HG03469 (cell line): ENCODE data around the gene MAOA.
"Not testable (repeated sequence)": the region's sequence is repeated elsewhere in the genome, so short reads cannot be mapped to it uniquely, and the experiment has no call there.

Source experiments
- ATAC-seq: cut with Tn5 transposase; IDR thresholded peaks from one replicate; pipeline ENCODE4 v1.9.1; 2021; ENCODE audit warnings: mild to moderate bottlenecking, moderate library complexity, moderate number of reproducible peaks; ENCODE audit not compliant: unreplicated experiment

MAOA gene

DNA sequence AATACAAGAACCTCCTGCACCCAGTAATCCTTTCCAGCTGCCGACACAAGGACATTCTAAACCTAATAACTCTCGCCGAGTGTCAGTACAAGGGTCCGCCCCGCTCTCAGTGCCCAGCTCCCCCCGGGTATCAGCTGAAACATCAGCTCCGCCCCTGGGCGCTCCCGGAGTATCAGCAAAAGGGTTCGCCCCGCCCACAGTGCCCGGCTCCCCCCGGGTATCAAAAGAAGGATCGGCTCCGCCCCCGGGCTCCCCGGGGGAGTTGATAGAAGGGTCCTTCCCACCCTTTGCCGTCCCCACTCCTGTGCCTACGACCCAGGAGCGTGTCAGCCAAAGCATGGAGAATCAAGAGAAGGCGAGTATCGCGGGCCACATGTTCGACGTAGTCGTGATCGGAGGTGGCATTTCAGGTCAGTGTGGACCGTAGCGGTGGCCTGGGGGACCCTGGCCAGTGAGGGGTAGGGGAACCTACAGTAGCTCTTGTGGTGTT, at the start of gene MAOA:
MAOA (plus strand) TSS at position 295 of the 490 bp plus-strand sequence; CDS start at position 338, 43 bp downstream.
- no peak for ATAC-seq

DNA sequence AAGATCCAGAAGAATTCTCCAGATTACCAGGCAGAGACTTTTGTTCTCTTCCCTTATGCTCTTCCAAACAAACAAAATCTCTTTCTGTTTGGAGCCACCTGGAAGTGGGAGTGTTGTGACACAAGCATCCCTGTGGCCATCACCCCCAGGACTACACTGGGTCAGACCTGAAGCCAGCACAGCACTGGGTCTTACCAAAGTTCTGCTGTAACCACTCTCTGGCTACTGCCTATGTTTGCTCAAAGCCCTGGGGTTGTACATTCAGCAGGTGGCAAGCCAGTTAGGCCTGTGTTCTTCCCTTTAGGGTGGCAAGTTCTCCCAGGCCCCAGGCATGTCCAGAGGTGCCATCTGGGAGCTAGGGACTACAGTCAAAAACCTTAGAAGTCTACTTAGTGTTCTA, 43.7 kb upstream of the MAOA start:
- ATAC-seq = no peak

DNA sequence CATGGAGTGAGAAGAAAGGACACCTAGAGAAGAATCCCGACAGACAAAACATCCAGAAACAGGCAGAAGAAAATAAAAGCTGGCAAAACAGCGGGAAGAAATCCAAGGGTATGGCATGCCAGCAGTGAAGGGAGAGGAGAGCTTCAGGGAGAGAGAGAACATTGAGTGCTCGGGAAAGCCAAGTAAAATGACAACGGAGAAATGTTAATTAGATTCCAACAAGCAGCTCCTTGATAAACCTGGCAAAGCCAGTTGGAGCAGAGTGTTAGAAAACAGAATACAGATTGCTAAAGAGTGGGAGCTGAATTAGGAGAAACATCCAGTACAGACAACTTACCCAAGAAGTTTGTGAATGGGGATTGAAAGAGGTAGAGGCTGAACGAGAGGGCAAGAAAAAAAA, 40.4 kb upstream of the MAOA start:
- no peak for ATAC-seq

DNA sequence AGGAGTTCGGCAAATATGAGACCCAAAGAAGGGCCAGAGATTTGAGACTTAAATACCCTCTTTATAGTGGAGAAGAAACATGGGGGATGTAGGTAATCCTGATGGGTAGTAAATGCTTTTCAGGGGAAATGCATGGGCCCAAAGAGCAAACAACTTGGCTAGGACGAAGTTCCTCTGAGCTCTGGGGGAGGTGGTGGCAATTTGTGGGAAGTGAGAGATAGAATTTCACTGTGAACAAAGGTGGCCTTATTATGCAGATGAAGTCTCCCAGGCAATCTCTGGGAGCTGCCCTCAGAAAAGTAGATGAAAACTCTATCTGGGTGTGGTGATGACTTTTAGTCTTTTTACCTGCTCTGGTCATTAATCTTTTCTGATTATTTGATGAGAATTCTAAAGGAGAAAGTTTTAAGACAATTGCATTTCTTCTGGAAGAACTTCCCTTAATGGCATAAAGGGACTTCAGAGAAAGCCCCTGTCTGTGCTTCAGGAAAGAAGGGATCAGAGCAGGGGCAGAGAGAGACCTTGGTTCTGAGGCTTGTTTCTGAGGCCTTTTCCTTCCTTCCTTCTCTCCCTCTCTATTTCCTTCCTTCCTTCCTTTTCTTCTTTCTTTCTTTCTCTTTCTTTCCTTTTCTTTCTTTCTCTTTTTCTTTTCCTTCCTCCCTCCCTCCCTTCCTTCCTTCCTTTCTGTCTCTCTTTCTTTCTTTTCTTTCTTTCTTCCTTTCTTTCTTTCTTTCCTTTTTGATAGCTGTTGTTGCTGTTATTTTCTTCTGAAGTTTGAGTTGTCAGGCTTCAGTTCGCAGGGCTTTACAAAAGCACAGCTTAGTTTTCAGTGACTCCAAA, 37.5 kb upstream of the MAOA start:
- ATAC-seq = no peak

DNA sequence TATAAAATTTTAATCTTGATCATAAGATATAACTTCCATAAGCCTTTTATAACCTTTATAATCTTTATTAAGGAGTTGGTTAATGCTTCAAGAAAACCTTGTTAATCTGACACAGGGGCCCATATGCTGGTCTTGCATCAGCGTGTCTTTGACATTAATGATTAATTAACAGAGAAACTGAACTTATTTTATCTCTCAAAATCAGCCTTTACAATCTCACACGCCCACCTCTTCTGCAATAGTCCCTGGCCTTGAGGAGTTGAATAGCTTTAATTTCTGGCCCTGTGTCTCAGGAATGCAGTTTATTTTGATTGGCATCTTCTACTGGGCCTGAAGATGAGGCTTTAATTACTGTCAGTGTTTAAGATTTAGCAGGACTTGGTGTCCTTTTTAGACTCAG, 36.2 kb upstream of the MAOA start:
- ATAC-seq = not testable (repeated sequence)

DNA sequence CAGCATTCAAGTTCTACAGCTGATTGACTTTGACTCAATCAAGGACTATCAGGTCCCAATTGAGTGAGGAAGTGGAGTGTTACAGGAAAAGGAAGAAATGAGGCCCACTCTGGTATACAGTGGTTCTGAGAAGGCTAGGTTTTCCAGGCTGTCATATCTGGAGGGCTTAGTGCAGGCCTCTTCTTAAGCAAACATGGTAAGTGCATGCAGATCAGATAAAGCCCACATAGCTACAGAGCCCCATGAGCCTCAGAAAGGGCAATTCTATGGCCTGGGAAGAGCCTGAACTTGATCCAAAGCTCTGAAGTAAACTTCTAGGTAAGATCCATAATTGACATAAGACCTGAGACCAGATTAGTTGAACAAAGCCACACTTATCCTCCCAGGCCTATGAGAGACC, 29.0 kb upstream of the MAOA start:
- no peak for ATAC-seq

DNA sequence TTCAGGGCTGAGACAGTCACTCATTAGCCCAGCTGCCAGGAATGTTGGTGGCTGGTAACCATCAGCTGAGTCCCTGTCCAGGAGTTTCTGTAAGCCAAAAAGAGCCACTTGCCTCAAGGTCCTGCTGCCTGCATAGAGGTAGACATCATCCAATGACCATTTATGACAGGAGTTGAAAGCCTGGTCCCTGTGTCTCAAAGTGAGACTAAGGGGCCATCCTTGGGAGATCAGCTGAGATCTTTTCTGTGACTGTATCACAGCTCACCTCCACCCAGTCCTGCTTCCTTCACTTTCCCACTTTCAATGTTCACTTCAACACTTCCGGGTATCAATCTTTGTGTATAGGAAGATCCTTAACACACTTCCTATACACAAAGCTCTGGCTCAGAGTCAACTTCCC, 28.4 kb upstream of the MAOA start:
- no peak for ATAC-seq

DNA sequence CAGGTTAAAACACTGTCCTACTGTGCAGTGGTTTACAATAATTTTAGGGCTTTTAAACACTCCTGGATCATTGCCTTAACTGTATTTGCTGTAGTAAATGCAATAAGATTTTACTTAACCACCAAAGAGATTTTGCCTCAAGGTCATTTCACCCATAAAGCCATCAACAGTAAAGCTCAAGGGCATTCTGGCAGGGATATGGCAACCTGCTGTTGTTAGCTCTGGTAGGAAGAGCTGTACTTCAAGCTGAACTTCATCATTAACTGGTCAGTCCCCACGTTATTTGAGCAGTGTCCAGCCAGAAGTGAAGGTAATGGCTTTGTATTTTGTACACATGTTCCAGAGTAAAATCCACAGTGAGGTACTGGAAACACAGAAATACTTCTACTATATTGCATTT, 26.9 kb upstream of the MAOA start:
- ATAC-seq = no peak

DNA sequence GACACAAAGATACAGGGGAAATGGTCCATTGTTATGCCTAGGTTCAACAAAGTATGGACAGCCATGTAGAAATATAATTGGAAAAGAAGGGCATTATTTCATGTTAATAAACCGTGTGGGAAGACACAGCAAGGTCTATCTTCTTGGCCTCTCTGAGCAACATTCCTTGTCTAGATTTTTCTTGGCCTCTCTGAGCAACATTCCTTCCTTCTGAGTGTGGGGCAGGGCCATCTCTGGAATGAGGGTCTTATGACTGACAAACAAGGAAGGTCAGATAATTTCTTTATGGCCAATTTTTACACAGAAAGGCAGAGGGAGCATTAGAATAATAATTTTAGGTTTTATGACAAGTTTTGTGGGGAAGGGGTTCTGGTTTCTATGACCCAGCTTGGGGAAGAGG, 24.3 kb upstream of the MAOA start:
- ATAC-seq = no peak

DNA sequence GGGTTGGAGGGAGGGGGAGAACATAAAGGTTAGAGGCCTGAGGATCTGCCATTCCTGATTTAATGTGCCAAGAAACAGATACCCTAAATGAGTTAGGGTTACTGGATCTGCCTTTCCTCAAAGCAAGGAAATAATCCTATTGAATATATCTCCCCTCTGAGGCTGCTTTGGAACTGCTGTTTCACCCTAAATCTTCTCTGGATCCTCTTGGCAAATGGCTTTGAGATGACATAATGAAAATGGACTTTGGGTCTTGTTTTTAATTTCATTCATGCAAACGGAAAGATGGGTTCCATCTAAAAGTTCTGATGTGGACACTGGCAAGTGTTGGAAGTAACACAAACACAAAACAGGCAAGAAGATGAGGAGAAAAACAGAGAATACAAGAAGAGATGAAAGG, 23.0 kb upstream of the MAOA start:
- ATAC-seq = no peak

DNA sequence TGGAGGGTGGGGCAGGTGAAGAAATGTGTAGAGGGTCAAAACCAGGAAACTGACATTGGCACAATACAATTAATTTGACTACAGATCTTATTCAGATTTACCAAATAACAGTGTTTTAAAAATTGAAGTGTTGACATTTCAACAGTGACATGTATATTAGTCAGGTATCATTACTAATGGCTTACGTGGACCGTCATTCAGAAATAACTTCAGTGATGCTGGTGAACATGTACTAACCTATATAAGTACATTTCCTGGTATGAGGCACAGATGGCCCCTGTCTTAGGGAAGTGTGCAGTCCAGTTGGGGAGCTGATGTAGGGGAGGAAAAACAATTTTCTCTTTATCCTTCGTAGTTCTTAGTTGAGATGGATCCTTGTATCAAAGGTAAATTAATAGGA, 22.3 kb upstream of the MAOA start:
- ATAC-seq = no peak

DNA sequence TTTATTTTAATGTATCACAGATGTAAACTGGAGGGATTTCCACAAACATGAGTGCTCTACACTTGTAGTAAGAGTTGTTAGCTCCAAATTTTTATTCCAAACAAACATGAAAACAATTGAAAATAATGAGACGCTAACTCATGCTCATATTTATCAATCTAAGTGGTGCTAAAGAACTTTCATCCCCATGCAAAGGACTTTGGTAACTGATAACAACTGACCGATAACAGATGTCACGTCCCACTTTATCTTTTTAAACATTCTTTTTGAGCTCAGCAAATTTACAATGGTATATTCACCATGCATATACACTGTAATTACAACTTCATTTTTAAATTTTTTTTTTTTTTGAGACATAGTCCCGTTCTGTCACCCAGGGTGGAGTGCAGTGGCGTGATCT, 15.6 kb upstream of the MAOA start:
- ATAC-seq = no peak

DNA sequence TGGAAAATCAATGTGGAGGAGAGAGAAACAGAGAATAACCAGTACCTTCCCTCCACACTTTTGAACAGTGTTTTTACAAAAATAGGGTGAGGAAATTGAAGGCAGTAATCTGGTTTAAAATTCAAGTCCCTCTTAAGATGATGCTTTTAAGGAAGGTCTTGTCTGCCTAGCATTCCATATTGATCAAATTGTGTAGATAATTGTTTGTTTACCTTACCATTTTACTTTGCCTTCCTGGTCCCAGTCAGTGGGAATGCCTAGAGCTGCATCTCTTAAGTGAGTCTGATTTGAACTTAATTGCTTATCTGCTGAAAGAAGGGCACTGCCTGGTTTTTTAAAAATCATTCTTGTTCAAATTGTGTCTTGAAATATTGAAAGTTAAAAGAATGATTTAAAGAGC, 14.4 kb upstream of the MAOA start:
- no peak for ATAC-seq

DNA sequence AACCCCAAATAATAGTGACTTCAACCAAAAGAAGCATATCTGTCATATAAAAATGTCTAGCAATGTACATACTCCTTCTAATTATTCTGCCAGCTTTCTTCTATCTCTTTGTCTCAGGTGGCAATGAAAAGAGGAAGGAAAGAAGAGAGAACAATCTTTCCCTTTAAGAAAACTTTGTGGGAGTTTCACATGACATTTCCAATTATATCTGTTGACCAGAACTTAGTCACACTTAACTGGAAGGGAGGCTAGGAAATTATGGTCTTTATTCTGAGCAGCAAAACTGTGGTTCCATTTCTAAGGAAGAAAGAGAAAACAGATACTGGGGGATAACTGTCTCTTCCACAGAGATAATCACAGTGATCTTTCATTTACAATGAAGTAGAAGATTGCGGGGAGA, 12.9 kb upstream of the MAOA start:
- no peak for ATAC-seq

DNA sequence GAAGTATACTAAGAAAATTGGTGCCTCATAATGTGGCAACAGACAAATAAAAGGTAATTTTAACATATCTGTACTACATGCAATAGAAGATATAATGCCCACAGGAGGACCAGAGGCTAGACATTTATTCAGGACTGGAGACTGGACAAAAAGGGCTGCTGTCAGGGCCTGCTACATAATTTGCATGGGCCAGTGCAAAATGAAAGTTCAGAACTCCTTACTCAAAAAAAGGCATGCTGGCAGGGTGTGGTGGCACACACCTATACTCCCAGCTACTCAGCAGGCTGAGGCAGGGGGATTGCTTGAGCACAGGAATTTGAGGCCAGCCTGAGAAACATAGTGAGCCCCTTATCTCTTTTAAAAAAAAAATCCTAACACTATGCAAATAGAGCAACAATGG, 12.4 kb upstream of the MAOA start:
- no peak for ATAC-seq

DNA sequence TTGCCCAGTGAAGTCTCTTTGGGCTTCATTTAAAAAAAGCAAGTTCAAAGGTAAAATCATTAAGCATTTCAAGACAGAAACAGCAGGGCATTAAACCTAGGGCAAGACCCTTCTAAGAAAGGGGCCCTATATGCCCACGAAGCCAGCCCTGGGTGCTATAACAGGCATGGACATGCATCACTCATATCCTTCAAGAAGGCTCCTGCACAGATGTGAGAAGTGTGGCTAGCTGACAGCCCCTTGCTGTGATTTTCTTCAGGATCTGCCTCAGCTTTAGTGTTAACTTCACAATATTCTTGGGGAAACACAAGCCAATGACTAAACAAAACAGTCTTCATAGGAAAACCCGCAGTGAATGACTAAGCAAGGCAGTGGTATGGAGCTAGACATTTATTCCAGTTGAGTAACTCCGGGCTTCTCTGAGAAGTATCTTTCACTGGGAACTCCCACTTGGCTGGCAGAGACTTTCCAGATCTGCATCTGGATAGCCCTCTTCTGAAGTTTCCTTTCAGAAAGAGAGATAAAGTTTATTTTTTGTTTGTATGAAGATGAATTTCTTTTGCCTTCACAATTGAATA, 11.9 kb upstream of the MAOA start:
- ATAC-seq = no peak

DNA sequence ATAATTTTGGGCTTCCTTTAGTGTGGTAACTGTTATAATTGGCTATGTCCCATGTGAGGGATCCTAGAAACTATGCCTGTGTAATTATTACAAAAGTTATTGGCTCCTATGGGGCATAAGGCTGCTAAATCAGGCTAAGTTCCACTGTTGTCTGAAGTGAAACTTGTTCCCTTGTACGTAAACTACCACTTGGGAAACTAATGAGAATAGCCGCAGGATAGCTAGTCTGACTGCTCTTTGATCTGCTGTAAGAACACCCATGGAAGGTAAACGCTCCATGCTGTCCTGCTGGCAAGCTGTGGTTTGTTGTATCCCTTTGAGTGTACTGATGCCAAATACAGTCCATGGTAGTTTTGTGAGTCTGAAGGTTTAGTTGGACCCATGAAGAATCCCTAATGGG, 9.3 kb upstream of the MAOA start:
- no peak for ATAC-seq

DNA sequence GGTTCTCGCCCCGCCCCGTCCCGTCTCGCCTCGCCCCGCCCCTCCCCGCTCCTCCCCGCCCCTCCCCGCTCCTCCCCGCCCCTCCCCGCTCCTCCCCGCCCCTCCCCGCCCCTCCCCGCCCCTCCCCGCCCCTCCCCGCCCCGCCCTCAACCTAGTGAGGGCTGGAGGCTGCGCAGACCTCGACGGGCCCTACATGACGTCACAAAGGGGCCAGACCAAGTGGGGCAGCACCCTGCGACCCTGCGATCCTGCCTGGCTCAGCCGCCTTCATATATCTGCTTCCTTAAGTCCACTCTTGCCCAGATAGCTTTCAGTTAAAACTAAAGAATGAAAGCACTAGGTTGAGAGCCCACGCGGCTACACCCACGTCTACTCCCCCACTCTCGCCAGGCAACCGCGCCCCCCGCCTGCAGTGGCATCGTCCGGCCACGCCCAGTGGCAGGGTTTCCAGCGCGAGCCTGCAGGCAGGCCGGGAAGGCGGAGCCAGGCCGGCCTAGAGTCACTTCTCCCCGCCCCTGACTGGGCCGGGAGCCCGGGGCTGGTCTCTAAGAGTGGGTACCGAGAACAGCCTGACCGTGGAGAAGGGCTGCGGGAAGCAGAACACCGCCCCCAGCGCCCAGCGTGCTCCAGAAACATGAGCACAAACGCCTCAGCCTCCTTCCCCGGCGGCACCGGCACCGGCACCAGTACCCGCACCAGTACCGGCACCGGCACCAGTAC, 1.5 kb upstream of the MAOA start:
- peak; percentile 96 for ATAC-seq

DNA sequence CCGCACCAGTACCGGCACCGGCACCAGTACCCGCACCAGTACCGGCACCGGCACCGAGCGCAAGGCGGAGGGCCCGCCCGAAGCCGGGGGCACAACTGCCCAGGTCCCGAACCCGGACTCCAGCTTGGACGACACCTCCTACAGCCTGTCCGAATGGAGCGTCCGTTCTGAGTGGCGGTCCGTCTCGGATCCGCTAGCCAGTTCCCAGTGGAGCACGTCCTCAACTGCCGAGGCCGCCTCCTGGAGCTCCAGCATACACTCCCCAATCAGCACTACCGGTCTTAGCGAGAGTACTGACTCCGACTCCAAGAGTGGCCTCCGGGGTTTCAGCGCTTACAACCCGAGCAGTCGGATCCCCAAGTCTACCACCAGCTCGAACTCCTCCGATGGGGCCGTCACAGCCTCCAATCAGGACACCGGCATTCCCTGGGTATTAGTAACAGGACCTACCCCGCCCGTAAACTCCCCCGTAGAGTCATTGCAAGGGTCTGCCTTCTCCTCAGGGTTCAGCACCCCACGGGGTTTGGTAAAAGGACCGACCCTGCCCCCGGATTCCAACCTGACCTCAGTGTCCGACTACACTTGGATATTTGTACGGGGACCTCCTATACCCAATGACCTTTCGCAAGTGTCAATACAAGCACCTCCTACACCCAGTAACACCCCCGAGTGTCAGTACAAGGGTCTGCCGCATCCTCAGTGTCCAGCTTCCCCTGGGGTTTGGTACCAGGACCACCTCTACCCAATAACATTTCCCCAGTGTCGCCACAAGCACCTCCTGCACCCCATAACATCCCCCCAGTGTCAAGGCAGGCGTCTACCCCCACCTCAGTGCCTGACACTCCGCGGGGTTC, 721 bp upstream of the MAOA start:
- no peak for ATAC-seq

DNA sequence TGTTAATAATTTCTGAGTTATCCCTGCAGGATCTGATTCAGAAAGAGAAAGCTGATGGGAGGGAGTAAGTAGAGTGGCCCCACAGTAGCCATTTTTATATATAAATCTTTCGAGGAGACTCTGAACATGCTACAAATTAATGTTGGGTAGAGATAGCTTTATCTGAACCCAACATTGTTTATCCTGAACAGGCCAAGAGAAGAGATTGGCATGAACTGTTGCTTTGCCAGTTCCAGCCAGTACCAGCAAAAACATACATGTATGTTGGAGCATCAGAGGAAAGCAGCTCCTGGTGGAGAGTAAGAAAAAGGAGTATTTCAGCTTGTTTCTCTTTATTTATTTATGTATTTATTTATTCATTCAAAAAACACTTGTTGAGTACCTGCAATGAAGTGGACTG, 1.6 kb downstream of the MAOA start:
- ATAC-seq = no peak
